CD1c-positive myeloid dendritic cell (primary cell): ENCODE data around the gene ARHGAP29.
"Not testable (repeated sequence)": the region's sequence is repeated elsewhere in the genome, so short reads cannot be mapped to it uniquely, and the experiment has no call there.

Experiments used
- DNase-seq: peaks from one replicate; pipeline ENCODE4 v3.0.0-alpha.2; 2016; ENCODE audit errors: extremely low spot score

ARHGAP29 gene

GRCh38 chr1:94165843-94166242, 71.5 kb downstream of the ARHGAP29 start:
- no peak for DNase-seq

DNA sequence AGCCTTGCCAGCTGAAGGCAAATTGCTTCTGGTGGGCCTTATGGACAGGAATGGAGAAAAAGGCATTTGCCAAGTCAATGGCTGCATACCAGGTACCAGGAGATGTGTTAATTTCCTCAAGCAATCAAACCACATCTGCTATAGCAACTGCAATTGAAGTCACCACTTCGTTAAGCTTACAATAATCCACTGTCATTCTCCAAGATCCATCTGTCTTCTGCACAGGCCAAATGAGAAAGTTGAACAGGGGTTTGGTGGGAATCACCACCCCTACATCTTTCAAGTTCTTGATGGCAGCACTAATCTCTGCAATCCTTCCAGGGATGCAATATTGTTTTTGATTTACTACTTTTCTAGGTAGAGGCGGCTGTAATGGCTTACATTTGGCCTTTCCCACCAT, 72.5 kb downstream of the ARHGAP29 start:
- DNase-seq: not testable (repeated sequence)

DNA sequence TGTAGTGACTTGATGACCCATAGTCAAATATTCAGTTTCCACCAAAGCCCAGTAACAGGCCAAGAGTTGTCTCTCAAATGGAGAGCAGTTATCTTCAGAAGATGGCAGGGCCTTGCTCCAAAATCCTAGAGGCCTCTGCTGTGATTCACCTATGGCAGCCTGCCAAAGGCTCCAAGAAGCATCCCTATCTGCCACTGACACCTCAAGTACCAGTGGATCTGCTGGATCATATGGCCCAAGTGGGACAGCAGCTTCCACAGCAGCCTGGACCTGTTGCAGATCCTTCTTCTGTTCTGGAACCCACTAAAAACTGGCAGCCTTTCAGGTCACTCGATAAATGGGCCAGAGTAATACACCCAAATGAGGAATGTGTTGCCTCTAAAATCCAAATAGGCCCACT, 73.3 kb downstream of the ARHGAP29 start:
- DNase-seq: not testable (repeated sequence)

DNA sequence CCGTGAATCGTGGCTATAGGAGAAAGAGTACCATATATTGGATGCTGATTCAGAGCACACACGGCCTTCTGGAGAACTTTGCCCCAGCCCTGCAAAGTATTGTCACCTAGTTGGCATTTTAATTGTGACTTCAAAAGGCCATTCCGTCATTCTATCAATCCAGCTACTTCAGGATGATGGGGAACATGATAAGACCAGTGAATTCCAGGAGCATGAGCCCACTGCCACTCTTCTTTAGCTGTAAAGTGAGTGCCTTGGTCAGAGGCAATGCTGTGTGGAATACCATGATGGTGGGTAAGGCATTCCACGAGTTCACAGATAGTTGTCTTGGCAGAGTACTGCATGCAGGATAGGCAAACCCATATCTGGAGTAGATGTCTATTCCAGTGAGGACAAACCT, 74.1 kb downstream of the ARHGAP29 start:
- not testable (repeated sequence) for DNase-seq

DNA sequence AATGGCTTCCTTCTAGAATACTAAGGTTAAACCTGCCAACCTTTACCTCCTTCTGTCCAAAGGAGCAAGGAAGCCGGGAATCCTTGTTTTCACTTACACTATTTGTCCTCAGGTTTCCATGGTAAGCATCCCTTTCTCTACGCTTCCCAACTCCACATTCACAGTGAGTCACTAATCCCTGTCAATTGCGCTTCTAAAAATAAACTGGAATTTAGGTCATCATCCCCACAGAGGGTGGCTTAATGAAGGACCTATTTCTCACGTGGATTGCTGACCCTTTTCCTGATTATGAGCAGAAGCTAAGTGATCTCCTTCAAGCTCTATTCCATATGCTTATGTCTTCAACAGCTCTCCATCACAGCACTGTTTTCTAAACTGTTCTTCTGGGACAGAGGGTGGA, 76.6 kb downstream of the ARHGAP29 start:
- DNase-seq: no peak

DNA sequence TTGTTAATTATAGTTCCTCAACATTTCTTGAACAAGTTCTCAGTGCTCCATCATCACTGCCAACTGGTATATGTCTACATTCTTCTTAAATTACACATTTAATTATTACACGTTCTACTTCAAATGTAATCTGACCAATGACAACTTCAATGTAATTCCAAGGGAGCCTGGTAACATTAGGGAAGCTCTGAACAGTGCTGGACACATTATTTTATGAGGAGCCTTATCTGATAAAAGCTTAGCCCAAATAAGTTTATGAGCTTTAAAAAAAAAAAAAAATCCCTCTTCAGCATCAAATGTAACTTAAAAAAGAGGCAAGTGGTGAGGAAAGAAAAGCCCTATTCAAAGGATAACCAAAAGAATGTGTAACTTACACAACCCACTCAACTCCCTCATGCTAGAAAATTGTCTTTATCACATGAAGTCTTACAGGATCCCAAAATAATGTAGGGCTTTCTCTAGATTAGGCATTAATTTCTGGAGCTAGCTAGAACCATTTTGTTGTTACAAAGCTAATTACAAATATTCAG, 81.2 kb downstream of the ARHGAP29 start:
- DNase-seq: no peak

GRCh38 chr1:94154989-94155388, 82.4 kb downstream of the ARHGAP29 start:
- DNase-seq: no peak

DNA sequence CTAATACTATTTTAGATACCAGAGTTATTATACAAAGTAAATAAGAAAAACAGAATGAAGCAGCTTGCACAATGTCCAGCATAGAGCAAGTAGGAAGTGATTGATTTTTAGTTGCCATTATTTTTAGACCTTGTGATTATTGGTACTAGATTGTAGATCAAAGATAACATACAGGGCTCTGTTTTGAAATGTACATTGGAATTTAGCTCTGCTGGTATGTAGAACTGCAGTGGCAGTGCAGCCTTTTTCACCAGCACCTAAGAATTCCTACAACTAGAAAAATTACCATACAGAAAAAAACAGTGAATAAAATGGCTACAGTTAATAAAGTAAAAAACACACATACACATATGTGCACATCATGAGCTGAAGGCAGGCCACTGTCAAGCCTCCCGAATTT, 84.3 kb downstream of the ARHGAP29 start:
- no peak for DNase-seq

- not testable (repeated sequence) for DNase-seq
These were observed 88.2 kb downstream of the ARHGAP29 start for GRCh38 chr1:94149166-94149565.

- no peak for DNase-seq
These were observed 91.1 kb downstream of the ARHGAP29 start for GRCh38 chr1:94146273-94146672.

- no peak for DNase-seq
These were observed 92.5 kb downstream of the ARHGAP29 start for GRCh38 chr1:94144836-94145235.

DNA sequence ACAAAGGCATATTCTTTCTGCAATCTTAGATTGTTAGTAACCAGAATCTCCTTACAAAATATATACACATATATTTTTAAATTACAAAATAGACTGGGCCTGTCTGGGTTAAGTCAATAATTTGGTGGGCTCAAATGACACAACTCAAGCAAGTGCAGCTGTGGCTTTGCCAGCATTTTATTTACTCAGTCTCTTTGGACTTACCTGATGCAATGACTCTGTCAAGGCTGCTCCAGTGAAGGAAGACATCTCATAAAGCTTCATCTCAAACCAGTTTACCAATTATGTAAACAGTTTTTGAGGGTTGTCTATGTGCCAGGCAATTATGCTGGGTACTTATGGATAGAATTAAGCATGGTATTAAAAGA, 93.6 kb downstream of the ARHGAP29 start:
- no peak for DNase-seq

DNA sequence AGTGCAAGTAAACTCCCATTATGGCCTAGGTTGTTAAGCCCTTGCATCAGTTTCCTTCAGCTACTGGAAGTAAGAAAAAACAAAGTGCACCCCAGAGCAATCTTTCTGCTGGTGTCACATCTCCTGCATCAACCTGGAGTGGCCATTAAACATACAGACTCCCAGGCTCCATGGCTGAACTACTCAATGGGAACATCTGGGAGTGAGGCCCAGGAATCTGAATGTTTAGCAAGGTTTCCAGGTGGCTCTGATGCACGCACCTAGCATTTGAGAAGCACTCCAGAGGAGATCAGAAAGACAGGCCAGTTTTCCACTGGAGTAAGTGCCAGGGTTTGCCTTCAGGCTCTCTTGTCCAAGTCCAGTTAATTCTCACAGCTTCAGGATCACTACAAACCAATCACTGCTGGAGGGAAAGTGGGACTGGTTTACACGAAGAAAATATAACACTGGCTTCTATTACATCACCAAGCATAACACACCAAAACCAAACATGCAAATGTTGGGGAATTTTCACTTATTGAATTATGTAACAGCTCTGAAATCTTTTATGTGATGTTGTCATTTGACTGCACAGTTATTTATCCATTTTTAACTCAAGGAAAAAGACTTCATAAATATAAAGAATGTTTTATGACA, 94.1 kb downstream of the ARHGAP29 start:
- DNase-seq: no peak

- DNase-seq: no peak
These were observed 94.8 kb downstream of the ARHGAP29 start for GRCh38 chr1:94142583-94142982.

- no peak for DNase-seq
These were observed 95.4 kb downstream of the ARHGAP29 start for GRCh38 chr1:94142022-94142421.

GRCh38 chr1:94132111-94132510, 105.3 kb downstream of the ARHGAP29 start:
- DNase-seq: no peak

DNA sequence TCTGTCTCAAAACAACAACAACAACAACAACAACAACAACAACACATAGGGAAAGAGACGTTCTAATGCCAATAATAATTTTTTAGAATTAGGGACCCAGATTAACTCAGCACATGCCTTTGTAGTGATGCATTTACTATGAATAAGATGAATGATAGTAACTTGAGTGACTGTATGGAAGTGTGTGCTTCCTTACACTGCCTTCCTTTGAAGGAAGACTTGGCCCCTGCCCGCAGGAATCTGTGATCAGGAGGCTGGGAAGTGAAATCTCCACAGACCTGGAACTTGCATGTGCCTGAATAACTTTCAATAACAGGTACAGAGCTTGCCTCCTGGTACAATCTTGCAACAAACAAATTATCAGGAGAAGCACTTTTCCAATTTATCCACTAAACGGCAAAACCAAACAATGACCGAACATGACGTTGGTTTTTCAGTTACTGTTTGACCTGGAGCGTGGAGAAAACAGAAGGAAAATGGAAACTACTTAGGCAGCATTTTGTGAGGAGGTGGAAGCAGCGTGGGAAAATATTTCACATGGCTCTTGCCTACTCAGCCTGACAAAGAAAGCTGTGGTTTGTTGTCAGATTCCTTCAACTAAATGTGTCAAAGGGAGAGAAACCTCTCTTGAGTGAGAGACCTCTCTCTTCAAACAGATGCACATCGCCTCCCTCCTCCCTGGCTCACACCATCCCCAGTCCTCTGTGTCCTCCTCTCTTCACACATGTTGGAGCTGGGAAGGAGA, 106.4 kb downstream of the ARHGAP29 start:
- no peak for DNase-seq

DNA sequence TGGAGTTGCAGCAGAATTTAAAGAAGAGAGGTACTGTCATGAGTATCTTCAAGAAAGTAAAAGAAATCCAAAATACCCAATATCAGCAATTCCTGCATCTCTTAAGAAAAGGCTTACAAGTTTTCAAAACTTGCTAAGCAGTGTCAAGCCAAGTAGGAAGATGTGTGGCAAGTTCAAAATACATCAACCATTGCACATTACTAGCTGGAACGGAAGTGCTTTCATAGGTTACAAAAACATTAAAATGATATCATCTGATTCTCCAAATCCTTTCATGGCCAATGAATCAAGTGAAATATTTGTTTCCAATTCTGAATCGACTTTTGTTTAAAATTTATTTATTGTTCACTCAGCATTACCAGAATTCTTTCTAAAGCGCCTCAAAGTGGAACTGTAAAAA, 110.7 kb downstream of the ARHGAP29 start:
- DNase-seq: no peak

- no peak for DNase-seq
These were observed 111.6 kb downstream of the ARHGAP29 start for GRCh38 chr1:94125551-94126514.

GRCh38 chr1:94124538-94124937, 112.8 kb downstream of the ARHGAP29 start:
- DNase-seq: no peak

DNA sequence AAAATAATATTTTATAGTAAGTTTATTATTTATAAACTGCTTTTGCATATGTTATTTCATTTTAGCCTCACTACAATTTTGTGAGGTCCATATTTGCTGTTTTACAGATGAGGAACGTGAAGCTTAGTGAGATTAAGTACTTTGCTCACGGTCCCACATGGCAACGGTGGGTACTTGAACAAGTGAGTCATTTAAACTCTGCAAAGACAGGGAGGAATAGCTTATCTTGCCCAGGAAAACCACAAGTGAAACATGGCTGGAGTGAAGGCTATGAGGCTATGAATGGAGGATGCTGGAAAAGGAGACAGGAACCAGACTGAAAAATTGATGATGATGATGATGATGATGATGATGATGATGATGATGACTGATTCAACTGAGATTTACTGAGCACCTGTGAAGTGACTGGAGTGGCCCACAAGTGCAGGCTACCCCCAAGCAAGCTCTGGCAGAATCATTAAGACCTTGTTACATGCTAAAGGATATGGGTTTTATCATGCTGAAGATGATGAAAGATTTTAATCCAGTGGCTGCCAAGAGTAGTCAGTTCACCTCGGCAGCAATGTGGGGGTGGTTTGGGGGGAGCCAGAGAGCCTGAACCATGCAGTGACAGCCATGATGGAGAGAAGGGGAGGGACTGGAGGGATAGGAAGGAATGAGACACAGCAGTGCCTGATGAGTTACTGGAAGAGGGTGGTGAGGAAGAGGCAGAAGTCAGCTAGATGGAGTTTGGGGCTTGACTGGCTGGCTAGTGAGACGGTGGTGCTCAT, 115.0 kb downstream of the ARHGAP29 start:
- no peak for DNase-seq
